Common myeloid progenitor, CD34-positive (primary cell): ENCODE data around the gene ADD1.

Experiments
- CTCF ChIA-PET: fragments of 350-600 bp; sonication (Branson Sonifier 250); formaldehyde crosslinking; loops from one replicate; lab custom pipeline; 2021; ENCODE audit warnings: antibody characterized with exemption; lab: Charles Lee
- POLR2A ChIA-PET: fragments of 350-600 bp; sonication (Branson Sonifier 250); formaldehyde crosslinking; loops from one replicate; lab custom pipeline; 2021; ENCODE audit warnings: antibody characterized with exemption; lab: Charles Lee
- DNase-seq, 3 donors: peaks; one replicate each; pipeline versions ENCODE4 v3.0.0 to v3.0.0-alpha.2; 2013
- H3K27ac ChIP-seq, 2 experiments: 1 replicate in 1 of 2; 2 replicates in 1 of 2; pipeline ENCODE4 v1.7.0; 2013; ENCODE audit warnings: inconsistent platforms in 2 of 2, low read length in 2 of 2, mild to moderate bottlenecking in 2 of 2, low read depth in 1 of 2, moderate library complexity in 1 of 2; ENCODE audit not compliant: severe bottlenecking in 2 of 2, insufficient read depth in 1 of 2, poor library complexity in 1 of 2
- H3K27me3 ChIP-seq, 5 experiments: replicated peaks in 2 of 5; 1 replicate in 3 of 5; 2 replicates in 2 of 5; pipeline versions ENCODE4 v1.6.1 to v1.7.0; 2013; ENCODE audit warnings: low read length in 4 of 5, mild to moderate bottlenecking in 2 of 5, moderate library complexity in 2 of 5, inconsistent platforms in 1 of 5; ENCODE audit not compliant: insufficient read depth in 5 of 5, control insufficient read depth in 4 of 5
- H3K36me3 ChIP-seq, 4 experiments: 1 replicate in 2 of 4; 2 replicates in 2 of 4; pipeline versions ENCODE4 v1.6.1 to v1.7.0; 2013; ENCODE audit warnings: low read length in 3 of 4, control low read depth in 1 of 4, mild to moderate bottlenecking in 1 of 4; ENCODE audit not compliant: control insufficient read depth in 4 of 4, insufficient read depth in 4 of 4
- H3K4me1 ChIP-seq, 4 experiments: 1 replicate in 3 of 4; 2 replicates in 1 of 4; pipeline versions ENCODE4 v1.6.1 to v1.7.1; 2013; ENCODE audit warnings: low read length in 3 of 4, mild to moderate bottlenecking in 3 of 4, control low read depth in 1 of 4, inconsistent platforms in 1 of 4, moderate library complexity in 1 of 4; ENCODE audit not compliant: control insufficient read depth in 4 of 4, insufficient read depth in 4 of 4; ENCODE audit errors: control extremely low read depth in 1 of 4
- H3K4me3 ChIP-seq, 7 experiments: 1 replicate in 4 of 7; 2 replicates in 3 of 7; pipeline versions ENCODE4 v1.5.1 to v1.7.0; 2013; ENCODE audit warnings: mild to moderate bottlenecking in 7 of 7, low read length in 6 of 7, moderate library complexity in 6 of 7, inconsistent platforms in 2 of 7, low read depth in 2 of 7, control low read depth in 1 of 7; ENCODE audit not compliant: insufficient read depth in 4 of 7, control insufficient read depth in 1 of 7; ENCODE audit errors: extremely low read depth in 1 of 7
- H3K9me3 ChIP-seq, 5 experiments: 1 replicate in 4 of 5; 2 replicates in 1 of 5; pipeline versions ENCODE4 v1.6.1 to v1.7.1; 2013; ENCODE audit warnings: low read length in 4 of 5, mild to moderate bottlenecking in 2 of 5, inconsistent platforms in 1 of 5, low read depth in 1 of 5, moderate library complexity in 1 of 5; ENCODE audit not compliant: control insufficient read depth in 4 of 5, insufficient read depth in 2 of 5; ENCODE audit errors: control extremely low read depth in 1 of 5
- WGBS: methylation state at CpG from one replicate; pipeline ENCODE4 v1.1.5; 2013; ENCODE audit not compliant: insufficient coverage; 5-methylcytosine and 5-hydroxymethylcytosine counted together

Gene ADD1

DNA sequence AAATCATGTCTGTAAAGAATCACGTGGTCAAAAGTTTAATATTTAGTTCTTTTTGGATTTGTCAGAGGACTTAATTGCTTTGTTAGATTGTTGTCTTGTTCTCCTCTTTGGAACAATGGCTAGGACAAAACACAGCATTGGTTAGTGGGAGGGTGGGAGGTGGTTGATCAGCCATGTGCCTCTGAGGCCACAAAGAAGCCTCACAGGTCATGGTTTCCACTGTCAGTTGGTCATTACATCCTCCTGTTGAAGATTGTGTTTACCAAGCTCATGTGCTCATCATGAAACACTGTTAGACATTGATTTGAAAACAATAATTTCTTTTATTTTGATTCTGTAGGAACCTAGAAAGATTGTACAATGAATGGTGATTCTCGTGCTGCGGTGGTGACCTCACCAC is 31.9 kb downstream of the ADD1 start:
- Histone ChIP-seq H3K4me3 (no peak overlapping the region), H3K9me3 (no peaks in the 10 kb centered on the region), H3K4me1 (peaks cover 3 to 16% (median 11%) of the 10 kb centered on the region in 4 experiments), H3K27ac (no peak overlapping the region), H3K36me3 (peaks cover 2 to 35% (median 23%) of the 10 kb centered on the region in 4 experiments), H3K27me3 (no peaks in the 10 kb centered on the region)
- ChIA-PET POLR2A (no interaction called here), CTCF (interaction anchor here (2.3 kb wide), 1 partner anchor 8 kb away, joined by 10 read pairs; no protein-coding TSS in a partner anchor)
- DNase-seq: no peak
- WGBS: 80% methylated on average over 1 of the region's 3 CpGs

GRCh38 chr4:2878346-2878745 is 34.7 kb downstream of the ADD1 start:
- no peaks in the 10 kb centered on the region for H3K27me3 ChIP-seq
- H3K4me1 ChIP-seq: no peaks in the 10 kb centered on the region
- no peak for DNase-seq
- ChIA-PET CTCF (interaction anchor here (1.0 to 2.2 kb wide), 3 partner anchors 11 to 114 kb away, joined by 3 to 8 read pairs (median 4); no protein-coding TSS in a partner anchor), POLR2A (no interaction called here)
- H3K27ac ChIP-seq: no peak overlapping the region
- no peaks in the 10 kb centered on the region for H3K9me3 ChIP-seq
- H3K4me3 ChIP-seq: no peak overlapping the region
- 100% methylated on average over 5 of the region's 5 CpGs for WGBS
- peaks cover 8 to 51% (median 35%) of the 10 kb centered on the region in 4 experiments for H3K36me3 ChIP-seq

- Histone ChIP-seq H3K9me3 (no peaks in the 10 kb centered on the region), H3K27me3 (no peaks in the 10 kb centered on the region), H3K27ac (no peak overlapping the region), H3K36me3 (peaks cover 11 to 57% (median 36%) of the 10 kb centered on the region in 4 experiments), H3K4me3 (no peak overlapping the region), H3K4me1 (no peaks in the 10 kb centered on the region)
- DNase-seq: no peak
- ChIA-PET POLR2A (no interaction called here), CTCF (interaction anchor here (0.7 to 2.2 kb wide), 9 partner anchors 8 to 115 kb away, joined by 3 to 8 read pairs (median 4); no protein-coding TSS in a partner anchor)
- WGBS: 100% methylated on average over 3 of the region's 5 CpGs
These were observed 35.4 kb downstream of the ADD1 start for GRCh38 chr4:2879026-2879425.

DNA sequence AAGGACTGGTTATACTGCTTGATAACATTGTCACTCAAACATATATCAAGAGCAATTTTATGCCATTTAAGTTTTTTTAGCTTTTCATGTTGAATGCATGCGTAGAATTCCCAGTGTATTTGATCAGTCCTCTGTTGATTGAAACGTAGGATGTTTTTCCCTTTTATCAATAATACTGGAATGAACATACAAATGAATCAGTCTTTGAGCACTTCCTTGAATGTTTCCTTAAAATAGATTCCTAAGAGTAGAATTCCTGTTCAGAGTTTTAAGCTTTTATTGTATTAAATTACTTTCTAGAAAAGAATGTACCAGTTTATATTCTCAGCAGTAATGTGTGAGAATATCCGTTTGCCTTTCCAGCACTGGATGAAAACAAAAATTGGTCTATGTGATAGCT is 37.8 kb downstream of the ADD1 start:
- Histone ChIP-seq H3K4me3 (no peak overlapping the region), H3K36me3 (peaks cover 19 to 70% (median 49%) of the 10 kb centered on the region in 4 experiments), H3K27me3 (no peaks in the 10 kb centered on the region), H3K4me1 (no peaks in the 10 kb centered on the region), H3K9me3 (no peaks in the 10 kb centered on the region), H3K27ac (no peak overlapping the region)
- CTCF ChIA-PET: interaction anchor here (1.0 to 1.4 kb wide), 5 partner anchors 9 to 119 kb away, joined by 3 to 5 read pairs (median 4); no protein-coding TSS in a partner anchor
- DNase-seq: no peak
- POLR2A ChIA-PET: no interaction called here
- 100% methylated on average over 1 of the region's 3 CpGs for WGBS

DNA sequence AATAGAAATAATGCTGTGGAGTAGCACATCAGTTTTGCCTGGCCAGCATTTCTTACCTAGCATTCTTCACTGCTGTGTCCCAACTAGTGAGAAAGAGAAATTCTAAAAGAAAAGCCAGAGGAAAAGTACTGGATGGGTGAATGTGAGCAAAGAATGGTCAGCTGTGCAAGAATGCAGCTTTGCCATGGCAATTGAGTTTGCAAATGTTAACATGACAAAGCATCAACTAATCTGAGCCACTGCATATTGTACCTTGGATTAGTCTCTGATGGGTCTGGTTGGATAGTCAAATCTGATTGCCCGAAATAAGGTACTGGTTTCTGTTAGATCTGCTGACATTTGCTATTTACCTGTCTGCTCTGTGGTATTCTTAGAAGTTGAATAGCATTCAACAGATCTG is 38.7 kb downstream of the ADD1 start:
- 100% methylated on average over 1 of the region's 1 CpG for WGBS
- Histone ChIP-seq H3K27ac (no peak overlapping the region), H3K36me3 (peaks cover 19 to 72% (median 47%) of the 10 kb centered on the region in 4 experiments), H3K4me1 (no peaks in the 10 kb centered on the region), H3K9me3 (no peaks in the 10 kb centered on the region), H3K27me3 (no peaks in the 10 kb centered on the region), H3K4me3 (no peak overlapping the region)
- POLR2A ChIA-PET: interaction anchor here (0.6 kb wide), 1 partner anchor 70 kb away, joined by 4 read pairs; no protein-coding TSS in a partner anchor
- CTCF ChIA-PET: interaction anchor here (1.0 to 1.4 kb wide), 3 partner anchors 13 to 69 kb away, joined by 3 to 5 read pairs (median 4); no protein-coding TSS in a partner anchor
- DNase-seq: no peak

DNA sequence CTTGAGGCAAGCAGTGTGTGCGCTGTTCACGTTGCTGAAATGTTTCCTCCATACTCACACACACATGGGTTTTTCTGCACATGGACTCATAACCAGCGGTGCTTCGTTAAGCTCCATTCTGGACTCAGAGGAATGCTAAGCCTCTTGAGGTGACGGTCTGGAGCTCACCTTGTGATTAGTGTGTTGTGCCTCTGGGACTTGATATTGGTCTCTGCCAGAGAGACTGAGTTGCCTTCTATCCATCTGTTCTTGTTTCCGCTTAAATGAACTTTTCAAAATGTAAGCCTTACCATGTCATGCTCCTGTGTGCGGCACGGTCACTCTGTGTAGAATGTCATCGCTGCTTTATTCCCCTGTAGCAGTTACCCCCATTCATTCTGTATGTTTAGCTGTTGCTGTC is 42.5 kb downstream of the ADD1 start:
- POLR2A ChIA-PET: interaction anchor here (1.0 kb wide), 1 partner anchor 28 kb away, joined by 4 read pairs; no protein-coding TSS in a partner anchor
- peaks cover 28 to 61% (median 37%) of the 10 kb centered on the region in 4 experiments for H3K36me3 ChIP-seq
- H3K4me3 ChIP-seq: no peak overlapping the region
- CTCF ChIA-PET: interaction anchor here (1.1 kb wide), 1 partner anchor 100 kb away, joined by 3 read pairs; no protein-coding TSS in a partner anchor
- 100% methylated on average over 5 of the region's 9 CpGs for WGBS
- H3K9me3 ChIP-seq: no peaks in the 10 kb centered on the region
- H3K27ac ChIP-seq: no peak overlapping the region
- no peaks in the 10 kb centered on the region for H3K27me3 ChIP-seq
- H3K4me1 ChIP-seq: no peaks in the 10 kb centered on the region
- no peak for DNase-seq

- CTCF ChIA-PET: interaction anchor here (1.1 kb wide), 1 partner anchor 100 kb away, joined by 3 read pairs; no protein-coding TSS in a partner anchor
- Histone ChIP-seq H3K27ac (no peak overlapping the region), H3K4me1 (no peaks in the 10 kb centered on the region), H3K4me3 (no peak overlapping the region), H3K9me3 (no peaks in the 10 kb centered on the region), H3K36me3 (peaks cover 26 to 61% (median 37%) of the 10 kb centered on the region in 4 experiments), H3K27me3 (no peaks in the 10 kb centered on the region)
- POLR2A ChIA-PET: interaction anchor here (1.0 kb wide), 1 partner anchor 28 kb away, joined by 4 read pairs; no protein-coding TSS in a partner anchor
- no peak for DNase-seq
- WGBS: 88% methylated on average over 6 of the region's 6 CpGs
These were observed 43.0 kb downstream of the ADD1 start for GRCh38 chr4:2886622-2887021.
